Common myeloid progenitor, CD34-positive (primary cell): ENCODE data around the gene GTF2H2.
"Not testable (repeated sequence)": the region's sequence is repeated elsewhere in the genome, so short reads cannot be mapped to it uniquely, and the experiment has no call there.

ENCODE experiments used
- CTCF ChIA-PET: fragments of 350-600 bp; sonication (Branson Sonifier 250); formaldehyde crosslinking; loops from one replicate; lab custom pipeline; 2021; ENCODE audit warnings: antibody characterized with exemption; lab: Charles Lee
- POLR2A ChIA-PET: fragments of 350-600 bp; sonication (Branson Sonifier 250); formaldehyde crosslinking; loops from one replicate; lab custom pipeline; 2021; ENCODE audit warnings: antibody characterized with exemption; lab: Charles Lee
- DNase-seq, 3 donors: peaks; one replicate each; pipeline versions ENCODE4 v3.0.0 to v3.0.0-alpha.2; 2013
- H3K27ac ChIP-seq, 2 experiments: 1 replicate in 1 of 2; 2 replicates in 1 of 2; pipeline ENCODE4 v1.7.0; 2013; ENCODE audit warnings: inconsistent platforms in 2 of 2, low read length in 2 of 2, mild to moderate bottlenecking in 2 of 2, low read depth in 1 of 2, moderate library complexity in 1 of 2; ENCODE audit not compliant: severe bottlenecking in 2 of 2, insufficient read depth in 1 of 2, poor library complexity in 1 of 2
- H3K27me3 ChIP-seq, 5 experiments: replicated peaks in 2 of 5; 1 replicate in 3 of 5; 2 replicates in 2 of 5; pipeline versions ENCODE4 v1.6.1 to v1.7.0; 2013; ENCODE audit warnings: low read length in 4 of 5, mild to moderate bottlenecking in 2 of 5, moderate library complexity in 2 of 5, inconsistent platforms in 1 of 5; ENCODE audit not compliant: insufficient read depth in 5 of 5, control insufficient read depth in 4 of 5
- H3K36me3 ChIP-seq, 4 experiments: 1 replicate in 2 of 4; 2 replicates in 2 of 4; pipeline versions ENCODE4 v1.6.1 to v1.7.0; 2013; ENCODE audit warnings: low read length in 3 of 4, control low read depth in 1 of 4, mild to moderate bottlenecking in 1 of 4; ENCODE audit not compliant: control insufficient read depth in 4 of 4, insufficient read depth in 4 of 4
- H3K4me1 ChIP-seq, 4 experiments: 1 replicate in 3 of 4; 2 replicates in 1 of 4; pipeline versions ENCODE4 v1.6.1 to v1.7.1; 2013; ENCODE audit warnings: low read length in 3 of 4, mild to moderate bottlenecking in 3 of 4, control low read depth in 1 of 4, inconsistent platforms in 1 of 4, moderate library complexity in 1 of 4; ENCODE audit not compliant: control insufficient read depth in 4 of 4, insufficient read depth in 4 of 4; ENCODE audit errors: control extremely low read depth in 1 of 4
- H3K4me3 ChIP-seq, 7 experiments: 1 replicate in 4 of 7; 2 replicates in 3 of 7; pipeline versions ENCODE4 v1.5.1 to v1.7.0; 2013; ENCODE audit warnings: mild to moderate bottlenecking in 7 of 7, low read length in 6 of 7, moderate library complexity in 6 of 7, inconsistent platforms in 2 of 7, low read depth in 2 of 7, control low read depth in 1 of 7; ENCODE audit not compliant: insufficient read depth in 4 of 7, control insufficient read depth in 1 of 7; ENCODE audit errors: extremely low read depth in 1 of 7
- H3K9me3 ChIP-seq, 5 experiments: 1 replicate in 4 of 5; 2 replicates in 1 of 5; pipeline versions ENCODE4 v1.6.1 to v1.7.1; 2013; ENCODE audit warnings: low read length in 4 of 5, mild to moderate bottlenecking in 2 of 5, inconsistent platforms in 1 of 5, low read depth in 1 of 5, moderate library complexity in 1 of 5; ENCODE audit not compliant: control insufficient read depth in 4 of 5, insufficient read depth in 2 of 5; ENCODE audit errors: control extremely low read depth in 1 of 5
- WGBS: methylation state at CpG from one replicate; pipeline ENCODE4 v1.1.5; 2013; ENCODE audit not compliant: insufficient coverage; 5-methylcytosine and 5-hydroxymethylcytosine counted together

The GTF2H2 gene

DNA sequence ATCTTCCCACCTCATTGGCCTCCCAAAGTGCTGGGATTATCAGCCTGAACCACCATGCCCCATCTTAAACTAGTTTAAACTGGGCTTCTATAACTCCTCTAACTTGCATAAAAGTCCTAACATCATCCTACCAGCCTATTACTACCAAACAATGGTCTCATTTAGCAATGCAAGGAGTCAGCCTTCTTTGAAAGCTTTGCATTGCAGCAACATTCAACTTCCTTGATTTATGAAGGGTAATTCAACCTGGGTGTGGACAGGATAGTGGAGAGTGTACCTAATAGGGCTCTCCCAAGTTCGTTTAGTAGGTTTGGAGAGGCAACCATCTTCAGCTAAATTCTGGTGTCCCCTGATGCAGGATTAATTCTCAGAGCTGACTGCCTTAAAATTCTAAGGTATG, 18.7 kb upstream of the GTF2H2 start:
- no CpG with 5 or more reads among the region's 1 CpG for WGBS
- H3K27me3 ChIP-seq, H3K4me3 ChIP-seq, H3K9me3 ChIP-seq, H3K27ac ChIP-seq, CTCF ChIA-PET, DNase-seq, POLR2A ChIA-PET, H3K4me1 ChIP-seq, H3K36me3 ChIP-seq: not testable (repeated sequence)

- no CpG with 5 or more reads among the region's 3 CpGs for WGBS
- H3K4me3 ChIP-seq, H3K36me3 ChIP-seq, H3K4me1 ChIP-seq, CTCF ChIA-PET, DNase-seq, H3K27ac ChIP-seq, H3K27me3 ChIP-seq, POLR2A ChIA-PET, H3K9me3 ChIP-seq: not testable (repeated sequence)
Measured at GRCh38 chr5:71084280-71085063, 17.0 kb upstream of the GTF2H2 start.

DNA sequence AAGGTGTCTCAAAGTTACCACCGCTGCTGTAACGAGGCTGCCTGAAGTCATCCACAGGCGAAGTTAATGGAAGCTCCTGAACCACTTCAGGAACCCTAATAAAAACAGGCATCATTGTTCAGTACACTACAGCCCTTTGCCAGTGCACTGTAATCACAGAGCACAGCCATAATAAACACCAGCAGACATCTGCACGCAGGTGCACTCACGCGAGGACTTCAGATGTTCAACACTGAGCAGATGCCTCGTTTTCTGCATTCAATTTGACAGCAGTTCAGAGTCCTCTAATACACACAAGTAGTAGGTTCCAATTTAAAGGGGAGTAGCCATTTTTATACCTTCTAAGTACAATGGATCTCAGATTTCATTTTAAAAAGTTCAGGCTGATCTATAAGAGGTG, 15.4 kb upstream of the GTF2H2 start:
- H3K27ac ChIP-seq, DNase-seq, H3K36me3 ChIP-seq, CTCF ChIA-PET, H3K4me3 ChIP-seq, H3K27me3 ChIP-seq, H3K4me1 ChIP-seq, H3K9me3 ChIP-seq, POLR2A ChIA-PET: not testable (repeated sequence)
- no CpG with 5 or more reads among the region's 7 CpGs for WGBS

GRCh38 chr5:71082340-71082739, 14.9 kb upstream of the GTF2H2 start:
- CTCF ChIA-PET, H3K27me3 ChIP-seq, H3K36me3 ChIP-seq, H3K27ac ChIP-seq, H3K4me1 ChIP-seq, H3K9me3 ChIP-seq, POLR2A ChIA-PET, DNase-seq, H3K4me3 ChIP-seq: not testable (repeated sequence)
- WGBS: no CpG with 5 or more reads among the region's 2 CpGs

- no CpG with 5 or more reads among the region's 1 CpG for WGBS
- H3K4me1 ChIP-seq, H3K9me3 ChIP-seq, CTCF ChIA-PET, H3K36me3 ChIP-seq, H3K27ac ChIP-seq, H3K27me3 ChIP-seq, POLR2A ChIA-PET, DNase-seq, H3K4me3 ChIP-seq: not testable (repeated sequence)
Measured at GRCh38 chr5:71061322-71061721, 6.2 kb downstream of the GTF2H2 start.

DNA sequence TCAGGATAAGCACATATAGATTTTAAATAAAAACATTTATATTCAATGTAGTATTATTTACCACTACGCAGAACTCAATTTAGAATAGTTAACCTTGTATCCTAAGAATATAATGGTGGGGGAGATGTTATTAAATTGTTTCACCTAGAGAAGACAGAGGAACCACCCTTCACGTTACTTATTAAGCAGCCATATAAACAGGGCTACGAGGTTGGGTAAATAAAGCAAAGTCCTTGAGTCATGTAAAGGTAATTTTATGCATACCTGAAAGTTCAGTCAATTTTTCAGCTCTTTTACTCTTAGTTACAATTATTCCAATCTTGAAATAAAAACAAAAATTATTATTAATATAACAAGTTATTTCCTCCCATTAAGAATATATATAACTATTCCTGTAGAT, 8.1 kb downstream of the GTF2H2 start:
- H3K4me3 ChIP-seq, DNase-seq, H3K27ac ChIP-seq, H3K4me1 ChIP-seq, CTCF ChIA-PET, H3K9me3 ChIP-seq, H3K27me3 ChIP-seq, H3K36me3 ChIP-seq, POLR2A ChIA-PET: not testable (repeated sequence)
- no CpG with 5 or more reads among the region's 3 CpGs for WGBS

DNA sequence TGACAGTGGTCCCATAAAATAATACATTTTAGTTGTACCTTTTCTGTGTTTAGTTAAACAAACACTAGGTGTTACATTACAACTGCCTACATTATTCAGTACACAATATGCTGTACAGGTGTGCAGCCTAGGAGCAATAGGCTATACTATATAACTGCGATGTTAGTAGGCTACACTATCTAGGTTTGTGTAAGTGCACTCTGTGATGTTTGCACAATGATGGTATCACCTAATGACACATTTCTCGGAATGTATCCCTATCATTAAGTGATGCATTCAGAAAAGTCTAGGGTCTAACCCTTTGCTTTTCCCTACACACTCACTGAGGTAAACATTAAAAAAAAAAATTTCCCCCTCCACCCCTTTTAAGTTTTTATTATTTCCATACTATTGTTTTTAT, 22.7 kb downstream of the GTF2H2 start:
- H3K4me1 ChIP-seq, H3K9me3 ChIP-seq, H3K4me3 ChIP-seq, H3K27me3 ChIP-seq, DNase-seq, H3K36me3 ChIP-seq, POLR2A ChIA-PET, H3K27ac ChIP-seq, CTCF ChIA-PET: not testable (repeated sequence)
- no CpG with 5 or more reads among the region's 2 CpGs for WGBS
